GM13976 (cell line): ENCODE results near the gene LETM1.

Source experiments
- DNase-seq: peaks from one replicate; pipeline ENCODE4 v3.0.0; 2012; ENCODE audit warnings: low spot score
- in situ Hi-C: fragments of 300-500 bp; cut with MboI; formaldehyde crosslinking; loops from one replicate; pipeline ENCODE4 v1.12.0; 2022; ENCODE audit warnings: low sequenced_read_pairs, mixed read lengths, inconsistent platforms; ENCODE audit not compliant: unreplicated experiment
- TF ChIP-seq, protein P1 (sequence below): IDR thresholded peaks from 2 replicates; pipeline ENCODE4 v1.5.1; 2012; ENCODE audit warnings: borderline replicate concordance, mild to moderate bottlenecking; ENCODE audit not compliant: insufficient read depth; ENCODE audit errors: extremely low read depth, missing control alignments, control extremely low read depth

Gene LETM1

DNA sequence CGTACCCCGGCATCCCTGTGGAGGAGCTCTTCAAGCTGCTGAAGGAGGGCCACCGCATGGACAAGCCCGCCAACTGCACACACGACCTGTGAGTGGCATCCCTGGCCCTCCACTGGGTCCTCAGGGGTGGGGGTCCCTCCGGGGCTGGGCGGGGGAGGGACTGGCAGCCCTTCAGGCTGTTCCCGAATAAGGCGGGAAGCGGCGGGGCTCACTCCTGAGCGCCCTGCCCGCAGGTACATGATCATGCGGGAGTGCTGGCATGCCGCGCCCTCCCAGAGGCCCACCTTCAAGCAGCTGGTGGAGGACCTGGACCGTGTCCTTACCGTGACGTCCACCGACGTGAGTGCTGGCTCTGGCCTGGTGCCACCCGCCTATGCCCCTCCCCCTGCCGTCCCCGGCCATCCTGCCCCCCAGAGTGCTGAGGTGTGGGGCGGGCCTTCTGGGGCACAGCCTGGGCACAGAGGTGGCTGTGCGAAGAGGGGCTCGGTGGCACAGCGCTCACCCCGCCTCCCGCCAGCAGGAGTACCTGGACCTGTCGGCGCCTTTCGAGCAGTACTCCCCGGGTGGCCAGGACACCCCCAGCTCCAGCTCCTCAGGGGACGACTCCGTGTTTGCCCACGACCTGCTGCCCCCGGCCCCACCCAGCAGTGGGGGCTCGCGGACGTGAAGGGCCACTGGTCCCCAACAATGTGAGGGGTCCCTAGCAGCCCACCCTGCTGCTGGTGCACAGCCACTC, 49.2 kb downstream of the LETM1 start:
- TF ChIP-seq, protein P1, sequence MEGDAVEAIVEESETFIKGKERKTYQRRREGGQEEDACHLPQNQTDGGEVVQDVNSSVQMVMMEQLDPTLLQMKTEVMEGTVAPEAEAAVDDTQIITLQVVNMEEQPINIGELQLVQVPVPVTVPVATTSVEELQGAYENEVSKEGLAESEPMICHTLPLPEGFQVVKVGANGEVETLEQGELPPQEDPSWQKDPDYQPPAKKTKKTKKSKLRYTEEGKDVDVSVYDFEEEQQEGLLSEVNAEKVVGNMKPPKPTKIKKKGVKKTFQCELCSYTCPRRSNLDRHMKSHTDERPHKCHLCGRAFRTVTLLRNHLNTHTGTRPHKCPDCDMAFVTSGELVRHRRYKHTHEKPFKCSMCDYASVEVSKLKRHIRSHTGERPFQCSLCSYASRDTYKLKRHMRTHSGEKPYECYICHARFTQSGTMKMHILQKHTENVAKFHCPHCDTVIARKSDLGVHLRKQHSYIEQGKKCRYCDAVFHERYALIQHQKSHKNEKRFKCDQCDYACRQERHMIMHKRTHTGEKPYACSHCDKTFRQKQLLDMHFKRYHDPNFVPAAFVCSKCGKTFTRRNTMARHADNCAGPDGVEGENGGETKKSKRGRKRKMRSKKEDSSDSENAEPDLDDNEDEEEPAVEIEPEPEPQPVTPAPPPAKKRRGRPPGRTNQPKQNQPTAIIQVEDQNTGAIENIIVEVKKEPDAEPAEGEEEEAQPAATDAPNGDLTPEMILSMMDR: no peak
- in situ Hi-C loops: no loop called here
- no peak for DNase-seq

DNA sequence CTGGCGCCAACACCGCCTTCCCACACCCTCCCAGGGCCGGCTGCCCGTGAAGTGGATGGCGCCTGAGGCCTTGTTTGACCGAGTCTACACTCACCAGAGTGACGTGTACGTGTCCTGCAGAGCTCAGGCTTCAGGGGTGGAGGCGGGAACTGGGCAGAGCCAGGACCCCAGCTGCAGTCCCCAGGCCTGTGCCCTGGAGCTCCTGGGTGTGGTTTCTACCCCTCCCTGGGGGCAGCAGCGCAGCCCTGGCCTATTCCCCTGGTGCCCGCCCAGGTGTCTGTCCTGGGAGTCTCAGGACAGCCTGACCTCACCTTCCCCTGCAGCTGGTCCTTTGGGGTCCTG, 49.8 kb downstream of the LETM1 start:
- in situ Hi-C loops: no loop called here
- TF ChIP-seq, protein P1: no peak
- no peak for DNase-seq

DNA sequence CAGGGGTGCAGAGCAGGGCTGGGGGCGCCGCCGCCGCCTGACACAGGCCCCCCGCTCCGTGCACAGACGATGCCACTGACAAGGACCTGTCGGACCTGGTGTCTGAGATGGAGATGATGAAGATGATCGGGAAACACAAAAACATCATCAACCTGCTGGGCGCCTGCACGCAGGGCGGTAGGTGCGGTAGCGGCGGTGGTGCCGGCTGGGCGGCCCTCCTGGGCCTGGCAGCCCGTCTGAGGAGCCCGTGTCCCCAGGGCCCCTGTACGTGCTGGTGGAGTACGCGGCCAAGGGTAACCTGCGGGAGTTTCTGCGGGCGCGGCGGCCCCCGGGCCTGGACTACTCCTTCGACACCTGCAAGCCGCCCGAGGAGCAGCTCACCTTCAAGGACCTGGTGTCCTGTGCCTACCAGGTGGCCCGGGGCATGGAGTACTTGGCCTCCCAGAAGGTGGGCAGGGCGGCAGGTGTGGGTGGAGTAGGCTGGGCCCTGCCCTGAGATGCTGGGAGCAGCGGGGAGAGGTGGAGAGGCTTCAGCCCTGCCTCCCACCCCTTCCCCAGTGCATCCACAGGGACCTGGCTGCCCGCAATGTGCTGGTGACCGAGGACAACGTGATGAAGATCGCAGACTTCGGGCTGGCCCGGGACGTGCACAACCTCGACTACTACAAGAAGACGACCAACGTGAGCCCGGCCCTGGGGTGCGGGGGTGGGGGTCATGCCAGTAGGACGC, 50.3 kb downstream of the LETM1 start:
- TF ChIP-seq, protein P1: no peak
- in situ Hi-C loops: no loop called here
- DNase-seq: no peak

DNA sequence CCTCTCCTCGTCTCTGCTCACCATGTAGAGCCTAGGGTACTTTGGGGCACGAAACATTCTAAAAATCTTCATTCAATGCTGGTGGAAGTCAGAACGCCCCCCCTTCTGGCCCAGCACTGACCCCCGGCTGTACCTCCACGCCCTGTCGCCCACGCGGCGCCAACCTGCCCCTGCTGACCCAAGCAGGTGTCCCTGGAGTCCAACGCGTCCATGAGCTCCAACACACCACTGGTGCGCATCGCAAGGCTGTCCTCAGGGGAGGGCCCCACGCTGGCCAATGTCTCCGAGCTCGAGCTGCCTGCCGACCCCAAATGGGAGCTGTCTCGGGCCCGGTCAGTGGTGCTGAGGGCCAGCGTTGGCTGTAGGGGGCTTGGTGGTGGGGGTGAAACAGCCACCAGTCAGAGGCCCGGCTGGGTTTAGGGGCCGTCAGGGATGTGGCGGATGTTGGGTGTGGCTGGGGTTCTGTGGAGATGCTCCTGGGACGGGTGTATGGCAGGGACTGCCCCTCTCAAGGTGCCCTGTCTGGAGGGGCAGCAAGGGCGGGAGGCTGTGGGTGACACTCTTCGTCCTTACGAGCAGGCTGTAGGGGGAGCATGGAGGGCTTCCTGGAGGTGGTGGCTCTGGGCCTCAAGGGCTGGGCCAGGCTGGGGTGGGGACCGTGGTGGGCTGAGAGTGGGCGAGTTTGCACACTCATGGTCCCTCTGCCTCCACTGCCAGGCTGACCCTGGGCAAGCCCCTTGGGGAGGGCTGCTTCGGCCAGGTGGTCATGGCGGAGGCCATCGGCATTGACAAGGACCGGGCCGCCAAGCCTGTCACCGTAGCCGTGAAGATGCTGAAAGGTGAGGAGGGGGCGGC, 51.1 kb downstream of the LETM1 start:
- in situ Hi-C loops: no loop called here

DNA sequence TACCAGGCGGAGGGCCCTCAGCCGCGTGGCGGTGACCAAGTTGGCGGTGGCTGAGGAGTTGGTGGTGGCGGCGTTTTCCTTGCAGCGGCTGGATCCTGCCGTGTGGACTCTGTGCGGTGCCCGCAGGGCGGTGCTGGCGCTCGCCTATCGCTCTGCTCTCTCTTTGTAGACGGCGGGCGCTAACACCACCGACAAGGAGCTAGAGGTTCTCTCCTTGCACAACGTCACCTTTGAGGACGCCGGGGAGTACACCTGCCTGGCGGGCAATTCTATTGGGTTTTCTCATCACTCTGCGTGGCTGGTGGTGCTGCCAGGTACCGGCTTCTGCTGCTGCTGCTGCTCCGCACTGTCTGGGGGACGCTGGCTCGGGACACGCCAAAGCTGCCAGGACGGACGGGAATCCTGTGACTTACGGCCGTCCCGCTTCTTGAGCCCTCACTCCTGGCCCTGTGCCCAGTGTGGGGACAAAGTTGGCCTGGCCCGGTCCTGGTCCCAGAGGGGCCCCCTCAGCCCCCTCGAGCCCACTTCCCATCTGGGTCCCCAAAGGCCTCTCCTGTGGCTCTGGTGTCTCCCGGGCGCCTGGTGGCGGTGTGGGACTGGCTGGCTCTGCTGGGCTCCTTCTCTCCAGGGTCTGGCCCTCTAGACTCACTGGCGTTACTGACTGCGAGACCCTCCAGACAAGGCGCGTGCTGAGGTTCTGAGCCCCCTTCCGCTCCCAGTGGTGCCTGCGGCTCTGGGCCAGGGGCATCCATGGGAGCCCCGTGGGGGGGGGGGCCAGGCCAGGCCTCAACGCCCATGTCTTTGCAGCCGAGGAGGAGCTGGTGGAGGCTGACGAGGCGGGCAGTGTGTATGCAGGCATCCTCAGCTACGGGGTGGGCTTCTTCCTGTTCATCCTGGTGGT, 52.2 kb downstream of the LETM1 start:
- in situ Hi-C loops: no loop called here
- TF ChIP-seq, protein P1: no peak
- DNase-seq: no peak

More for the DNA sequence above, 51.1 kb downstream of the LETM1 start:
- DNase-seq: no peak
- TF ChIP-seq, protein P1: no peak
